GM04504 (cell line): Measurements from ENCODE around the gene S100A8.
A peak's percentile ranks its signal among the peaks of the same experiment; 100 is the strongest.
"Not testable (repeated sequence)": the region's sequence is repeated elsewhere in the genome, so short reads cannot be mapped to it uniquely, and the experiment has no call there.

Experiments used
- DNase-seq: peaks from one replicate; pipeline ENCODE4 v3.0.0-alpha.2; 2012; ENCODE audit warnings: low read depth

The S100A8 gene

GRCh38 chr1:153390938-153391710 is at the start of gene S100A8:
S100A8 (minus strand) TSS chr1:153391073; CDS start chr1:153390535, 538 bp downstream.
- no peak for DNase-seq

- no peak for DNase-seq
These were observed 48.4 kb upstream of the S100A8 start for GRCh38 chr1:153439273-153439672.

GRCh38 chr1:153438599-153438998 is 47.7 kb upstream of the S100A8 start:
- no peak for DNase-seq

- no peak for DNase-seq
These were observed 46.4 kb upstream of the S100A8 start for GRCh38 chr1:153437236-153437635.

GRCh38 chr1:153434746-153435455 is 44.0 kb upstream of the S100A8 start:
- DNase-seq: no peak

- DNase-seq: no peak
These were observed 42.2 kb upstream of the S100A8 start for GRCh38 chr1:153432874-153433681.

- DNase-seq: no peak
These were observed 41.1 kb upstream of the S100A8 start for GRCh38 chr1:153431928-153432327.

GRCh38 chr1:153431427-153431826 is 40.6 kb upstream of the S100A8 start:
- DNase-seq: no peak

- no peak for DNase-seq
These were observed 40.1 kb upstream of the S100A8 start for GRCh38 chr1:153431002-153431401.

- DNase-seq: no peak
These were observed 39.7 kb upstream of the S100A8 start for GRCh38 chr1:153430561-153430960.

- no peak for DNase-seq
These were observed 39.3 kb upstream of the S100A8 start for GRCh38 chr1:153430166-153430553.

GRCh38 chr1:153429266-153430165 is 38.6 kb upstream of the S100A8 start:
- DNase-seq: no peak

- DNase-seq: no peak
These were observed 37.9 kb upstream of the S100A8 start for GRCh38 chr1:153428791-153429190.

- no peak for DNase-seq
These were observed 37.3 kb upstream of the S100A8 start for GRCh38 chr1:153428073-153428638.

GRCh38 chr1:153426809-153427208 is 35.9 kb upstream of the S100A8 start:
- no peak for DNase-seq

GRCh38 chr1:153422450-153423068 is 31.7 kb upstream of the S100A8 start:
- DNase-seq: peak; percentile 20

GRCh38 chr1:153420306-153420705 is 29.4 kb upstream of the S100A8 start:
- no peak for DNase-seq

- DNase-seq: not testable (repeated sequence)
These were observed 28.5 kb upstream of the S100A8 start for GRCh38 chr1:153419436-153419793.

GRCh38 chr1:153418758-153419435 is 28.0 kb upstream of the S100A8 start:
- DNase-seq: not testable (repeated sequence)
